Esophagus (tissue), 2 donors: ENCODE results near the gene PPP2R2C. TPM values are rescaled to one million over a fixed set of nuclear protein-coding genes. Genes with fewer than 3 reads are reported as not detected.

Source experiments
- H3K27ac ChIP-seq, 2 donors: one replicate each; pipeline ENCODE4 v1.5.1; 2013; ENCODE audit warnings: low read depth in 2 of 2, mild to moderate bottlenecking in 2 of 2, inconsistent platforms in 1 of 2, low read length in 1 of 2, moderate library complexity in 1 of 2
- H3K27me3 ChIP-seq, 2 donors: one replicate each; pipeline ENCODE4 v1.6.1; 2013; ENCODE audit warnings: low read length in 2 of 2, control low read depth in 1 of 2, mild to moderate bottlenecking in 1 of 2; ENCODE audit not compliant: insufficient read depth in 2 of 2, control insufficient read depth in 1 of 2
- H3K36me3 ChIP-seq, 2 donors: one replicate each; pipeline ENCODE4 v1.6.1; 2013; ENCODE audit warnings: low read length in 1 of 2; ENCODE audit not compliant: control insufficient read depth in 2 of 2, insufficient read depth in 2 of 2
- H3K4me1 ChIP-seq, 2 donors: one replicate each; pipeline ENCODE4 v1.6.1; 2013; ENCODE audit warnings: low read length in 1 of 2; ENCODE audit not compliant: control insufficient read depth in 2 of 2, insufficient read depth in 2 of 2
- H3K4me3 ChIP-seq, 2 donors: one replicate each; pipeline ENCODE4 v1.5.1; 2013; ENCODE audit warnings: low read length in 2 of 2, mild to moderate bottlenecking in 2 of 2, low read depth in 1 of 2, moderate library complexity in 1 of 2
- H3K9me3 ChIP-seq, 2 donors: one replicate each; pipeline ENCODE4 v1.6.1; 2013; ENCODE audit warnings: mild to moderate bottlenecking in 2 of 2, low read depth in 1 of 2, low read length in 1 of 2, moderate library complexity in 1 of 2; ENCODE audit not compliant: control insufficient read depth in 2 of 2, insufficient read depth in 1 of 2
- WGBS, 2 donors: extraction: QIAGEN DNeasy Blood & Tissue Kit; methylation state at CpG; one replicate each; pipeline ENCODE4 v1.1.7; 2013; 5-methylcytosine and 5-hydroxymethylcytosine counted together
- polyA plus RNA-seq, 2 donors: library from polyadenylated mRNA; stranded (reverse); fragments of 200-250 nt; gene quantifications; one replicate each; pipeline ENCODE4 v1.2.3, GENCODE V29; 2013
- donor health status: healthy with polysubstance abuse.
- donor health status: Bipolar disorder and iron deficiency.

PPP2R2C gene
- polyA plus RNA-seq, 2 donors: 23.2 to 26.7 TPM

DNA sequence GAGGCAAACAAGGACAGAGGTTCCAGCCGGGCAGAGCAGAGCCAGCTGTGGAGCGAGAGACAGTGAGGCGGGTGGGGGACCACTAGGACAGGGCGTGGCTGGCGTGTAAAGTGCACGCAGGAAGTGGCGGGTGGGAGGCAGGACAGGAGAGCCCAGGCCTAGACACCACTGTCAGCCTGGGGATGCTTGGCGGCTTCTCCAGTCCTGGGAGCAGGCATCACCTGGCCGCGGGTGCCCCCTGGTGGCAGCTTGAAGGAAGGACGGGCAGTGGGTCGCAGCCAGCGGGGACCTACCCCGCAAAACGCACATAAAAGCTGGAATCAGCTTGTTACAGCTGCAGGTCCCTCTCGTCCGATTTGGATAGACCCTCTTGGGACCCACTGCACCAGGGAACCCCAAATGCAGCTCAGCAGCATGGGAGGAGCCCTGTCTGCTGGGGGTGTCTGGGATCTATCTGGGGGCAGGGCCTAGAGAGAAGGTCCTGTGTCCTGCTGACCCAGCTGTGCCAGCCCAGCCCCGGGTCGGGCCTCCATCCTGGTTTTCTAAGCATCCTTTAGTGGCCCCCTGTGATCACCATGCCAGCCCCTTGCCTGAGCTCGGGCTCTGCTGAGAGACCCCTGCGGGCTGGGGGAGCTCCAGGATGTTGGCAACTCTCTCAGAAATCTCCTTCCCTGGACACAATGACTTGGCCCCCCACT is 145.0 kb downstream of the PPP2R2C start:
- Histone ChIP-seq H3K27ac (no peak overlapping the region), H3K4me1 (peaks cover 0 to 3% of the 10 kb centered on the region in 2 donors), H3K36me3 (peaks cover 0 to 14% of the 10 kb centered on the region in 2 donors), H3K27me3 (no peaks in the 10 kb centered on the region), H3K4me3 (no peak overlapping the region), H3K9me3 (peaks cover 0 to 14% of the 10 kb centered on the region in 2 donors)
- WGBS, 2 donors: 11 to 12% methylated on average over 21 of the region's 21 CpGs

GRCh38 chr4:6326312-6327060 is 145.9 kb downstream of the PPP2R2C start:
- peaks cover 0 to 10% of the 10 kb centered on the region in 2 donors for H3K9me3 ChIP-seq
- WGBS, 2 donors: 92% methylated on average over 28 of the region's 28 CpGs
- H3K36me3 ChIP-seq: peaks cover 0 to 14% of the 10 kb centered on the region in 2 donors
- H3K27me3 ChIP-seq: no peaks in the 10 kb centered on the region
- H3K27ac ChIP-seq: no peak overlapping the region
- no peak overlapping the region for H3K4me3 ChIP-seq
- H3K4me1 ChIP-seq: peaks cover 0 to 3% of the 10 kb centered on the region in 2 donors

DNA sequence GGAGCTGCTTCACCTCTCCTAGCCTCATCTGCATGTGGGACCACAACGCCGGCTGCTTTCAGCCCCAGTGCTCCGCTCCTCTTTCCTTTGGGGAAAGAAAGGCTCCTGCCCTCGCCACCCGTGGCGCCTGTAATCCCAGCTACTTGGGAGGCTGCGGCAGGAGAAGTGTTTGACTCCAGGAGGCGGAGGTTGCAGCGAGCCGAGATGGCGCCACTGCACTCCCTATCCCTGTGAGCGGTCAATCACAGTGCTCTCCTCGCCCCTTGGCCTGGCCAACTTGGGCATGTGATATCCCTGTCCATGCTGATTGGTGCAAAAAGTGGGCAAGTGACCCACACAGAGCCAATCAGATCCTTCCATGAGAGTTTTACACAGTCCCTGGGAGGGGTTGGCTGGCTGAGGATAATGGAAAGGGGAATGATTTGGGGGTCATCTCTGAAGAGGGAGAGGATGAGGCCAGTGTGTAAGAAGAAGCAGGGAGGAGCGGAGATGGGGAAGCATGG is 146.6 kb downstream of the PPP2R2C start:
- Histone ChIP-seq H3K27ac (no peak overlapping the region), H3K36me3 (peaks cover 0 to 13% of the 10 kb centered on the region in 2 donors)

DNA sequence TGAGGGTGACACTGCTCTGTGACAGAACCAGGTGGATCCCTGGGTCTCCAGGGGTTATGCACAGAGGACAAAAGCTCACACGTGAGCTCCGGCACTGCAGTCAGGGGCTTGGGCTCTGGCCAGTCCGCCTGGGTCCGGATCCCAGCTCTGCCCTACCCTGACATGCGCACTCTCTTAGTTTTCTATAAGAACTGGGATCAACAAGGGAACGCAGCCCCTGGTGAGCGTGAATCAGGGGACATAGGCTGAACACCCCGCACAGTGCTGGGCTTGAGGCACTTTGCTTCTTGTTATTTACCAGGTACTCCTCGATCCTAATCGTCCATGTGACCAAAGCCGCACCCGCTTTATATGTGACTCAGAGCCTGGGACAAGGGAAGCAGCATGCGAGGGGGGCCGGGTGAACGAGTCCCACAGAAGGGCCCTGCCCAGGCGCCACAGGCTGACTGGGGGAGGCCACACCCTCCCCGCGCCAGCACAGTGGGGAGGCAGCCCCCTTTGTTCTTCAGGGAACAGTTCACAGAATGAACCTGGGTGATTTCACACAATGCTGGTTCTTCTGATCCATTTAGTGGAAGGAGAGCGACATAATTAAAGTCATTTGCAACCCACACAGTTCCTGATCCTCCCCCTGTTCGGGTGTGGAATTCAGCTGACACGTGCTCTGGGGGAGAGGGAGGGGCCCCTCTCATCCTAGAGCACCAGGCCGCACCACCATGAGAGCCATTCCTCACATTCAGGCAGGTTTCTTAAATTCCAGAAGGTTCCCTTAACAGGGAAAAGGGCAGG is 147.2 kb downstream of the PPP2R2C start:
- peaks cover 0 to 6% of the 10 kb centered on the region in 2 donors for H3K9me3 ChIP-seq
- H3K27me3 ChIP-seq: no peaks in the 10 kb centered on the region
- H3K27ac ChIP-seq: peak overlapping the region; percentile 27
- H3K4me3 ChIP-seq: no peak overlapping the region
- peaks cover 0 to 10% of the 10 kb centered on the region in 2 donors for H3K36me3 ChIP-seq
- peaks cover 0 to 3% of the 10 kb centered on the region in 2 donors for H3K4me1 ChIP-seq
- 38 to 41% methylated on average over 22 of the region's 22 CpGs for WGBS, 2 donors

More for the DNA sequence above, 146.6 kb downstream of the PPP2R2C start:
- 82 to 91% methylated on average over 14 of the region's 14 CpGs for WGBS, 2 donors
- Histone ChIP-seq H3K4me1 (peaks cover 0 to 3% of the 10 kb centered on the region in 2 donors), H3K4me3 (no peak overlapping the region), H3K9me3 (peaks cover 0 to 7% of the 10 kb centered on the region in 2 donors), H3K27me3 (no peaks in the 10 kb centered on the region)

GRCh38 chr4:6324461-6324998 is 147.9 kb downstream of the PPP2R2C start:
- H3K4me3 ChIP-seq: no peak overlapping the region
- peaks cover 3 to 6% of the 10 kb centered on the region in 2 donors for H3K9me3 ChIP-seq
- peaks cover 0 to 3% of the 10 kb centered on the region in 2 donors for H3K4me1 ChIP-seq
- peak overlapping the region in 1 of 2 donors; percentile 27 for H3K27ac ChIP-seq
- 58 to 62% methylated on average over 15 of the region's 15 CpGs for WGBS, 2 donors
- H3K36me3 ChIP-seq: peaks cover 1 to 12% of the 10 kb centered on the region in 2 donors
- H3K27me3 ChIP-seq: no peaks in the 10 kb centered on the region

GRCh38 chr4:6322761-6323566 is 149.4 kb downstream of the PPP2R2C start:
- 81 to 85% methylated on average over 33 of the region's 33 CpGs for WGBS, 2 donors
- H3K27ac ChIP-seq: no peak overlapping the region
- H3K36me3 ChIP-seq: peaks cover 4 to 15% of the 10 kb centered on the region in 2 donors

DNA sequence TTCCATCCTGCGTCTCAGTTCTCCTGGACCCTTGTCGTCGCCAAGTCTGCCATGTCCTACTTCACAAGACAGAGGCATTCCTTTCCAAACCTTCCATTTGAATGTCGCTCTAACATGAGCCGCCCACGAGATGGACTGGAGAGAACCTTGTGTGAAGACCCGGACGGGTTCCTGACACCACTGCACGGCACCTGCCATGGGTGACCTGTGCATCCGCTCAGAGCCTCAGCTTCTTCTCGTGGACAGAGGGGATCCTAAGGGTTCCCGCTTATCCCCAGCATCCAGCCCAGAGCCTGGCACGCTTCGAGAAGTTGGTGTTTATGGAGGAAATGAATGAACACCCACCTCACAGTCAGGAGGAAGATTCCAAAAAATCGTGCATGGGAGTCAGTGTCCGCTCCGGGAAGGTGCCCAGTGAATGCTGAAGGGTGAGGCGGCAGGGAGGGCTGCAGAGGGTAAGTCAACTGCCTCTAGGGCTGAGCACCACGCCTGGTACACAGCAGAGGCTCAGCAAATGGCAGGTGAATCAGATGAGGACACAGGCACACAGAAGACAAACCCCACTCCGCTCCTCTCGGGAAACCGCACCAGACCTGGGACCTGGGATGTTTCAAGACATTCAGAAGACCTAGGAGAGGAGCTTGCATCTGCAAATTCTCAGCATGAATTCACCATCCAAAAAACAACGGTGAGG is 150.2 kb downstream of the PPP2R2C start:
- WGBS, 2 donors: 87 to 92% methylated on average over 23 of the region's 23 CpGs
- Histone ChIP-seq H3K27ac (no peak overlapping the region), H3K9me3 (peaks cover 3 to 6% of the 10 kb centered on the region in 2 donors), H3K4me3 (no peak overlapping the region), H3K36me3 (peaks cover 4 to 15% of the 10 kb centered on the region in 2 donors), H3K27me3 (no peaks in the 10 kb centered on the region), H3K4me1 (peaks cover 0 to 3% of the 10 kb centered on the region in 2 donors)

More at GRCh38 chr4:6322761-6323566, 149.4 kb downstream of the PPP2R2C start:
- Histone ChIP-seq H3K4me1 (peaks cover 0 to 3% of the 10 kb centered on the region in 2 donors), H3K27me3 (no peaks in the 10 kb centered on the region), H3K9me3 (peaks cover 3 to 6% of the 10 kb centered on the region in 2 donors), H3K4me3 (no peak overlapping the region)

DNA sequence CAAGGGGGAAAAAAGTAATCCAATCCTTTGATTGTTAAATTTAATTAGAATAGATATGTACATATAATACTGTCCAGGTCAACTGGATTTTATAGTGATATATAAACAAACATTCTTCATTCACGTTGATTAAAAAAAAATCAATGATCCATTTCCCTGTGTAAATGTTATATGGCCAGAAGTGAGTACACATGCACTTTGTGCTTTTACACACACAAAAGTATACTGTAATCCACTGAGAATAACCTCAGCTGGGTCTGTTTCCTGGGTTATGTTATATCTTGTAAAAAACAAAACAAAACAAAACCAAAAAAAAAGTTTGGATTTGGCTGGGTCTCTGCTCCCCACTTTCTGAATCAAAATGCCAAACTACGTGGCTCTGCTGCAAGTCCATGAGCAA is 151.1 kb downstream of the PPP2R2C start:
- Histone ChIP-seq H3K4me3 (no peak overlapping the region), H3K9me3 (peaks cover 3 to 6% of the 10 kb centered on the region in 2 donors), H3K27me3 (no peaks in the 10 kb centered on the region), H3K36me3 (peaks cover 4 to 15% of the 10 kb centered on the region in 2 donors), H3K4me1 (peaks cover 0 to 3% of the 10 kb centered on the region in 2 donors), H3K27ac (no peak overlapping the region)
- WGBS, 2 donors: 75 to 82% methylated on average over 2 of the region's 2 CpGs
